IgD-negative memory B cell (primary cell): ENCODE measurements around the gene FOXRED1. TPM values are rescaled to one million over a fixed set of nuclear protein-coding genes. Genes with fewer than 3 reads are reported as not detected.
"Not testable (repeated sequence)": the region's sequence is repeated elsewhere in the genome, so short reads cannot be mapped to it uniquely, and the experiment has no call there.

Source experiments
- H3K27ac Mint-ChIP-seq, 3 donors: one replicate each; pipeline ENCODE4 v1.8.0; 2020 to 2022; ENCODE audit warnings: mild to moderate bottlenecking in 3 of 3, mixed read lengths in 3 of 3, moderate library complexity in 1 of 3
- H3K27me3 Mint-ChIP-seq: one replicate; pipeline ENCODE4 v1.8.0; 2021; ENCODE audit warnings: mixed read lengths
- H3K36me3 Mint-ChIP-seq: one replicate; pipeline ENCODE4 v1.8.0; 2020; ENCODE audit warnings: mild to moderate bottlenecking, mixed read lengths
- H3K4me1 Mint-ChIP-seq, 3 donors: one replicate each; pipeline ENCODE4 v1.8.0; 2020 to 2022; ENCODE audit warnings: mixed read lengths in 3 of 3, mild to moderate bottlenecking in 1 of 3
- H3K4me3 Mint-ChIP-seq, 4 donors: one replicate each; pipeline ENCODE4 v1.8.0; 2020 to 2022; ENCODE audit warnings: mild to moderate bottlenecking in 4 of 4, mixed read lengths in 4 of 4, moderate library complexity in 3 of 4
- H3K9me3 Mint-ChIP-seq, 3 donors: one replicate each; pipeline ENCODE4 v1.8.0; 2020 to 2021; ENCODE audit warnings: mixed read lengths in 3 of 3, mild to moderate bottlenecking in 1 of 3
- polyA plus RNA-seq: library from polyadenylated mRNA; unstranded; fragments of 300-500 nt; fragmentation: Illumina TruSeq; gene quantifications from one replicate; pipeline ENCODE4 v1.2.3, GENCODE V29; 2021

Gene FOXRED1
- 12.0 TPM for polyA plus RNA-seq

DNA sequence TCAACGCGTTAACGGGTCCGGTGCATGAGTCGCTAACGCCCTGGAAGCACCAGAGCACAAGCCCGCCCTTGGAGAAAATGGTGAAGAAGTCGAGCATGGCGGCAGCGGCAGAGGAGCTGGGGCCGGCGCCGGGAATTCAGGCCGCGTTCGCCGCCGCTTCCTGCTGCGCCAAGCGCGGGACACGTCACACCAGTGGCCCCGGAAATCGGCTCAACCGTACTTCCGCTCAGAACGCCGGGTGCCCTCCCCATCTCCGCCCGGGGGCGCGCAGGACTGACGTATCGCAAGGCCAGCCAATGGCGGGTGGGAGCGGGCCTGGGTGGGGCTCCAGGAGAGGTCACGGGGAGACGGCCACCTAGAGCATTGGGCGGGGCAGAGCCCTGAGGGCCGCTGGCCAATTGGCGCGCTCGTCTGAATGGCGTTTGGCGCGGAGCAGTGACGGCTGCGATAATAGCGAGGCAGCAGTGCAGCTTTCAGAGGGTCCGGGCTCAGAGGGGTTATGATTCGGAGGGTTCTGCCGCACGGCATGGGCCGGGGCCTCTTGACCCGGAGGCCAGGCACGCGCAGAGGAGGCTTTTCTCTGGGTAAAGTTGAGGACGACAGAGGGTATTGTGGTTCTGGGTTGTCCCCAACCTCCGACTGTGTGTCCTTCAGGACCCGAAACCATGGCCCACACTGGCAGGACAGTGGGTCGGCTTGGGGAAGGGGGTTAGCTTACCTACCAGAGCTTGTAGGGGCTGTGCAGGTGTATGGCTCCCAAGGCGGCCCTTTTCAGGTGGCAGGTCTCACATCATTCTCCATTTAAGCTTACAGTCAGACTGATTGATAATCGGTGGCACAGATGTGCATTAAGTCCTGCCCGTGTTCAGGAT is at the start of gene FOXRED1, which contains the start of gene SRPRA:
Gene FOXRED1, plus strand, starts transcription at position 447 of the 872 bp plus-strand sequence. Its CDS starts 53 bp downstream, at position 500.
Gene SRPRA, minus strand, starts transcription at position 188 of the 872 bp plus-strand sequence. Its CDS starts 91 bp downstream, at position 97.
- Mint-ChIP-seq H3K36me3 (peaks cover 4% of the 10 kb centered on the region), H3K27me3 (no peaks in the 10 kb centered on the region), H3K27ac (peak within 1 kb of the TSS; percentile 98 to 99 (median 99)), H3K4me1 (peaks cover 24 to 30% (median 29%) of the 10 kb centered on the region in 3 donors), H3K4me3 (peak within 1 kb of the TSS; percentile 91 to 99 (median 98)), H3K9me3 (no peaks in the 10 kb centered on the region)

DNA sequence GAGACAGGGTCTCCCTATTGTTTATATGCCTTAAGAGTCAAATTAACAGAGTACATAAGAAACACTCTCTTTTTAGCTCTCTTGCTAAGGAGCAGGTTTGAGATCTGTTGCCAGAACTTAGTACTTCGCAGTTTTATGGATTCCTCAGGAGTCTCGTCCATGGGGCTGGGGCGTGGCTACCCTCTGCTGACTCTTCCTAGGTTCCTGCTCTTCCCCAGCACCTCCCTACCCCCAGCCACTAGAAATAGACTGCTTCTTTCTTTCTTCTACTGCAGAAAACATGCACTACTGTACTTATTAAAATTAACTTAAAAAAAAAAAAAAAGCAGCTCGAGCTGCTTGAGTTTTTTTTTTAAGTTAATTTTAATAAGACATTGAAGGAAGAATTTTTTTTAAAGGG is 49.4 kb upstream of the FOXRED1 start:
- H3K9me3 Mint-ChIP-seq: no peaks in the 10 kb centered on the region
- no peak overlapping the region for H3K27ac Mint-ChIP-seq
- no peak overlapping the region for H3K4me3 Mint-ChIP-seq
- H3K36me3 Mint-ChIP-seq: peaks cover 2% of the 10 kb centered on the region
- H3K27me3 Mint-ChIP-seq: no peaks in the 10 kb centered on the region
- H3K4me1 Mint-ChIP-seq: peaks cover 17 to 37% (median 20%) of the 10 kb centered on the region in 3 donors

DNA sequence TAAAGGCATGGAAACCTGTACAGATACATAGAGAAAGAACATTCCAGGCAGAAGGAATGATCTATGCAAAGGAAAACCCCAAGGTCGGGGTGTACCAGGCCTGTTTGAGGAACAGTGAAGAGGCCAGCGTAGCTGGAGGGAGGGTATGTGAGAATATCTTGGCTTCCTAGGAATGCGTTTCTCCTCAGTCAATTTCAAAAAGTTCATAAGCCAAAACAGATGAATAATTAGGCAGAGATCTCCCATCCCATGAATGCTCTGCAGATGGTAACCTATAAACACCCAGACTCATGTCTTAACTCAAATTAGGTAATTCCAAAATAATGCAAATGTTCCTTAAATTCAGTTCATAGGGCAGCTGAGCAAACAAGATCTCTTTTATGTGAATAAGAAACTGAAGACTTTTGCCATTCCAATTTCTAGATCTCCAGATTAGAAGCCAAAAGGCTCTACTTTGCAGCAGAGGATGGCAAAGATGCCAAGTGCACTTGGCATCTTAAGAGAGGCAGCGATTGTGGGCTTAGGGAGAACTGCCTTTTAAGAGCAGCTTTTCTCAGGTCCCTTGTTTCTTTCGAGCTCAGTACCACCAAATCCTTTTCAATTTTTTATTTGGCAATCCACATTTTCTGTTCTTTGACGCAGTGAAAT is 44.2 kb upstream of the FOXRED1 start:
- Mint-ChIP-seq H3K9me3 (no peaks in the 10 kb centered on the region), H3K27ac (no peak overlapping the region), H3K4me3 (no peak overlapping the region), H3K36me3 (peaks cover 3% of the 10 kb centered on the region), H3K4me1 (peaks cover 0 to 7% (median 3%) of the 10 kb centered on the region in 3 donors), H3K27me3 (no peaks in the 10 kb centered on the region)

DNA sequence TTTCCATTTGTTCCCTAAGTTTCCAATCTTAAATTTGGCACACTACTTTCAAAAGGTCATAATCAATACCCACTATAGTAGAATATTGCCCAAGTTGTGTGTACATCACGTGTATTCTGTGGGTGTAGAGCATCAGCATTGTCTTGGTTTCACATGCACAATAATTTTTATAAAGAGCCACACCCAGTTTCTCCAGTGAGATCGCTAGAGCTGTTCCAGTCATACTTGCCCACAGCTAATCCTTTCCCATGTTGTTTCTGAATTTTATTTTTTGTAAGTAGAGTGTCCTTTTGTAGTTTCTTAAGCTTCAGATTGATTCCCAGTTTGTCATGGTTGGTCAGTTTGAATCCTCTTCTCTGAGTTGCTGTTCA is 43.7 kb upstream of the FOXRED1 start:
- no peaks in the 10 kb centered on the region for H3K27me3 Mint-ChIP-seq
- no peak overlapping the region for H3K27ac Mint-ChIP-seq
- H3K4me3 Mint-ChIP-seq: no peak overlapping the region
- H3K4me1 Mint-ChIP-seq: peaks cover 0 to 7% (median 3%) of the 10 kb centered on the region in 3 donors
- peaks cover 3% of the 10 kb centered on the region for H3K36me3 Mint-ChIP-seq
- H3K9me3 Mint-ChIP-seq: no peaks in the 10 kb centered on the region

DNA sequence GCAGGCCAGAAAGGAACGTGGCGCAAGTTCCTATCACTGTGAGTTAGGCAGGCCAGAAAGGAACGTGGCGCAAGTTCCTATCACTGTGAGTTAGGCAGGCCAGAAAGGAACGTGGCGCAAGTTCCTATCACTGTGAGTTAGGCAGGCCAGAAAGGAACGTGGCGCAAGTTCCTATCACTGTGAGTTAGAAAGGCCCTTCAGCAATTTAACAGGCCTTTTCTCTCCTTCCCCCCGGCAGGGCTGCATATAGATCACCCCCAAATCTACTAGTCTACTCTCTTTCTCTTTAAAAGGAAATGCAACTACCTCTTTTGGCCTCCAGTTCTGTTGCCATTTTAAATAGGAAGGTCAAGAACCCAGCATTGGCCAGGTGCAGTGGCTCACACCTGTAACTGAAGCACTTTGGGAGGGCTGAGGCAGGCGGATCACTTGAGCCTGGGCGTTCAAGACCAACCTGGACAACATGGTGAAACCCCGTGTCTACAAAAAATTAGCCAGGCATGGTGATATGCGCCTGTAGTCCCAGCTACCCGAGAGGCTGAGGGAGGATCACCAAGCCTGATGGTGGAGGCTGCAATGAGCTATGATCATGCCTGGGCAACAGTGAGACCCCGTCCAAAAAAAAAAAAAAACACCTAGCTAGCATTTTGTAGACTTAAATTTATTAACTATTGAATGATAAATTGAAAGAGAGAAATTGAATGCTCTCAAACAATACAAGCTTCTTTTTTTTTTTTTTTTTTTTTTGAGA is 42.4 kb upstream of the FOXRED1 start:
- no peak overlapping the region for H3K27ac Mint-ChIP-seq

DNA sequence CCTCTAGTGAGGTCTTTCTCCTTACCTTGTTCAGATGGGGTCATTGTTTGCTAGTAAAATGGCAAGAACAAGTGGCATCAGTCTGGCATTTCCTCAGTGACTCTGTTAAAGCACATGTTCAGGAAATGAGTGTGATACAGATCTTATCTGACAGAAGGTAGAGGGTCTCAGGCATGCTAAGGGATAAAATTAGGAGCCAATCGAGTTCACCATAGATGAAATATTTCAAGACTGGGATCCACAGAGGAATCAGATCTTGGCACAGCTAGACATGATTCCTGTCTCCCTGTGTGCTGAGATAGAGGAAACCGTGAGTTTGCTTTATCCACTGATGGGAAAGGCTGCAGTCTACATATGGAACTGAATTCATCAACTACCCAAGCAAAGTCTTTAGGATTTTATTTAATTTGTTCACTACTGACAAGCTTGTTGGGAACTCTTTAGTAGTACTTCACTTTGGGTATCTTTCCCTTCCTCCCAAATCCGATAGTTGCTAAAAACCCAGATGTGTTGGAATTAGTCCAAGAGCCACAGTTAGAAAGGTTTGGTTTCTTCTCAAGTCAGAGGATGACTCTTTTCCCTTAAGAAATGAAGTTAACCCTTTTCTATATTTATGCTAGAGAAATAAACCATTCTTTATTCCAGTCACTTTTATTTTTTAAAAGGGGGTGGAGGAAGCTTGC is 39.0 kb upstream of the FOXRED1 start:
- Mint-ChIP-seq H3K9me3 (no peaks in the 10 kb centered on the region), H3K4me3 (no peak overlapping the region), H3K4me1 (peaks cover 0 to 2% (median 1%) of the 10 kb centered on the region in 3 donors), H3K36me3 (peaks cover 6% of the 10 kb centered on the region), H3K27ac (no peak overlapping the region), H3K27me3 (no peaks in the 10 kb centered on the region)

More for the DNA sequence above, 42.4 kb upstream of the FOXRED1 start:
- Mint-ChIP-seq H3K4me3 (no peak overlapping the region), H3K27me3 (no peaks in the 10 kb centered on the region), H3K36me3 (peaks cover 3% of the 10 kb centered on the region), H3K9me3 (no peaks in the 10 kb centered on the region), H3K4me1 (peaks cover 0 to 7% (median 3%) of the 10 kb centered on the region in 3 donors)

DNA sequence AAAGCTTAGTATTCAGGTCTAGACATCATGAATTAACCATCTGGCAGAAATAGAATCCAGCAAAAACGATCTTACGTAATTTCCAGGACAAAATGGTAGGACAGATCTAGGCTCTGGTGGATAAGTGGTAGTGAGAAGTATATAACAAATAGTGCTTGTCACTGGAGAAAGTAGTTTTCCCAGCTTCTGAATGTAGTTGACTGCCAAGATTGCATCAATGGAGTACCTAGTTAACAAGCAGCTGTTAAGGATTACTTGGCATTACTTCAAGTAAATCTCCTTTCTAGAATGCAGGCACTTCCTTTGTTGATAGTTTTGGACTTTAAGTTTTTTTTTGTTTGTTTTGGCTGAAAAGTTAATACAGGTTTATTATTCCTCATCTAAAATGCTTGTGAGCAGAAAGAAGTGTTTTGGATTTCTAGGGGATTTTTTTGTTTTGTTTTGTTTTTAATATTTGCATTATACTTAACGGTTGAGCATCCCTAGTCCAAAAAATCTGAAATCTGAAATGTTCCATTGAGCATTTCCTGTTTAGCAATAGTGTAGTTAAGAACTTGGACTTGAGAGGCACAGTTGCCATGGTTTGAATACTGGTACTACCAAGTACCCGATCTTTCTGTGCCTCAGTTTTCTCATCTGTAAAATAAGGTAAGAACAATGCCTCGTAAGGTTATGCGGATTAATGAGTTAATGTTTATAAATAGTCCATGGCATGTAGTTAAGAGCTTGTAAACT is 37.1 kb upstream of the FOXRED1 start:
- no peak overlapping the region for H3K4me3 Mint-ChIP-seq
- no peaks in the 10 kb centered on the region for H3K9me3 Mint-ChIP-seq
- H3K27ac Mint-ChIP-seq: no peak overlapping the region
- H3K36me3 Mint-ChIP-seq: peaks cover 13% of the 10 kb centered on the region
- no peaks in the 10 kb centered on the region for H3K27me3 Mint-ChIP-seq
- H3K4me1 Mint-ChIP-seq: peaks cover 0 to 2% (median 1%) of the 10 kb centered on the region in 3 donors

DNA sequence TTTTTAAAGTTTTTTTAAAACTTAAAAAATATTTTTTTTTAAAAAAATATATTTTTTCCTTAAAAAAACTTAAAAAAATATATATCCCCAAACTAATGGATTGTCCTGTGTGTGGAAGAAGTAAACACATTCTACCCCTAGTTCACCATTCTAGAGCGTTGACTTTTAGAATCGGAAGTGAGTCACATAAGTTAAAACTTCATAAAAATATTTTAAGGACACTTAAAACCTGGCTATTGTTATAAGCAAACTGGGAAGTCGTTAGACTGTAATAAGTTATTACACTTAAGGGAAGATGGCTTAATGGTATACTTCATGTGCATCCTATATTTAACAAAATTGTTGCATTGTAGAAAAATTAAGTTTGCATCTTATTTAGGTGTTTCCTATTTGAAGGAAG is 36.3 kb upstream of the FOXRED1 start:
- Mint-ChIP-seq H3K4me1 (peaks cover 0 to 2% (median 0%) of the 10 kb centered on the region in 3 donors), H3K4me3 (no peak overlapping the region), H3K27ac (no peak overlapping the region), H3K36me3 (peaks cover 13% of the 10 kb centered on the region), H3K27me3 (no peaks in the 10 kb centered on the region), H3K9me3 (no peaks in the 10 kb centered on the region)

DNA sequence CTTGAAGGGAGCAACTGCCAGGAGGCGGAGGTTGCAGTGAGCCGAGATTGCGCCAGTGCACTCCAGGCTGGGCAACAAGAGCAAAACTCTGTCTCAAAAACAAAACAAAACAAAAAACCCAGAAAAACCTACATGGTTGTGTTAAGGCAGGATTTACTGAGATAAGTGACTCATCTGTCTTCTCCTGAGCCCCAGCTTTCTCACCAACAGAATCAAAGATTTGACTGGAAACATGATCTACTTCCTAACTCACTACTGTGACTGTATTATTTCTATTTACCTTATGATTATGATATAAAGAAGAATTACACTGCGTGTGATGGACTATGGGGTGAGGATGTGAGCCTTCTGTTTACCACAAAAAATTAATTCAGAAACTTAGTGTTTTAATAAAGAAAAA is 35.6 kb upstream of the FOXRED1 start:
- Mint-ChIP-seq H3K36me3 (peaks cover 13% of the 10 kb centered on the region), H3K27ac (no peak overlapping the region), H3K4me1 (peaks cover 0 to 2% (median 0%) of the 10 kb centered on the region in 3 donors), H3K9me3 (no peaks in the 10 kb centered on the region), H3K27me3 (no peaks in the 10 kb centered on the region), H3K4me3 (no peak overlapping the region)

DNA sequence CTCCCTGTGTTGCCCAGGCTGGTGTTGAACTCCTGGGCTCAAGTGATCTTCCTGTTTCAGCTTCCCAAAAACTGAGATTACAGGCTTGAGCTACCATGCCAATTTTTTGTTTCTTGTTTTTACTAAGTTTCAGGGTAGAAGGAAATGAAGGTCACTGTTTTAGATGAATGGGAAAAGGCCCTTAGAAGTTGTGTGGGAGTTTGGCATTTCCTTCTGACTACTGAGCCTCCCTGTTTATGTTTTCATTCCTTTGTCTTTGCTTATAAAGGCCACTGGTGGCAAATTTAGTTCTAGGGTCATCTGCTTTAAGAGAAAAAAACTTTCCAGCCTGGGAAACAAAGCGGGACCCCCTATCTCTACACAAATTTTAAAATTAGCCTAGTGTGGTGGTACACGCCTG is 22.3 kb upstream of the FOXRED1 start:
- no peaks in the 10 kb centered on the region for H3K27me3 Mint-ChIP-seq
- H3K36me3 Mint-ChIP-seq: peaks cover 8% of the 10 kb centered on the region
- no peak overlapping the region for H3K4me3 Mint-ChIP-seq
- H3K9me3 Mint-ChIP-seq: no peaks in the 10 kb centered on the region
- H3K27ac Mint-ChIP-seq: no peak overlapping the region
- no peaks in the 10 kb centered on the region for H3K4me1 Mint-ChIP-seq

DNA sequence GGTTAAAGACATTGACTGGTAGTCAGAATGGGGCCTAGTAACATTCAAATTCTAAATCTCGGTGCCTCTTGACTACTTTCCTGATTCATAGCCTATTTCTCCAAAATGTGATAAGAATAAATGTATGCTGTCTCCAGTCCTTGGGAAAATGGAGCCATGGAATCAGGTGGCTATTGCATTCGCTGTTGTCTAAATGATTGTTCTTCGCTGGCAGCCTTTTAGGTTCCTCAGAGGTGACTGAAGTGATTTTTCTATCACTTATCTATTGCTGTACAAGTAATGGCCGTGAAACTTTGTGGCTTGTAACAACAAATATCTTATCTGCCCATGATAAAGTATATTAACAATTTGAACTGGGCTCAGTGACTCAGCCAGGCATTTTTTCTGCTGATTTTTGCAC is 15.7 kb upstream of the FOXRED1 start:
- Mint-ChIP-seq H3K4me3 (no peak overlapping the region), H3K36me3 (peaks cover 4% of the 10 kb centered on the region), H3K9me3 (no peaks in the 10 kb centered on the region), H3K27ac (no peak overlapping the region), H3K4me1 (no peaks in the 10 kb centered on the region), H3K27me3 (no peaks in the 10 kb centered on the region)

DNA sequence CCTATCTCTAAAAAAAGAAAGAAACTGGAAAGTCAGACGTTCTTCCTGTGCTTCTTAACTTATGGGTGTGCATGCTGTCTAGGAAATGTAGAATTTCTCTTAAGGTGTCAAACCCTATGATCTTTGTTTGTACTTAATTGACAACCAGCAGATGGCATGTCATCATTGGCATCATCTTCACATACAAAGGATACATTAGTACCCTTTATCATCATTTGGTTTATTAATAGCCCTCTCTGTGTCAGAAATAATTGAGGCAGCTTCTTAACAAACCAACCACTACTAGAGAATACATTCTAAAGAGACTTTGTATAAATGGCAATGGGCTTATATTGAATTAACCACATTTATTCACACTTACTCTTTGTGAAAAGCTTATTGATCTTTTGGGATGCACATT is 14.1 kb upstream of the FOXRED1 start:
- H3K27ac Mint-ChIP-seq: no peak overlapping the region
- H3K36me3 Mint-ChIP-seq: peaks cover 3% of the 10 kb centered on the region

DNA sequence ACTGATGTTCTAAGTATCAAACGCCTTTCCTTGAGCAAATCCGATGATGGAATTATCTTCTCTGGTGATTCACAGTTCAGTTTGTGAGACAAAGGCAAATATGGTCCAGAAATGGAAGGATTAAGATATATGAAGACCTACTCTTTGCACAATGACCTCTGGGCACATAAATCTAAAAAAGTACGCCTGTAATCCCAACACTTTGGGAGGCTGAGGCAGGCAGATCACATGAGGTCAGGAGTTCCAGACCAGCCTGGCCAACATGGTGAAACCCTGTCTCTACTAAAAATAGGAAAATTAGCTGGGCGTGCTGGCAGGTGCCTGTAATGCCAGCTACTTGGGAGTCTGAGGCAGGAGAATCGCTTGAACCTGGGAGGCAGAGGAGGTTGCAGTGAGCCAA is 13.4 kb upstream of the FOXRED1 start:
- H3K36me3 Mint-ChIP-seq, H3K9me3 Mint-ChIP-seq, H3K4me3 Mint-ChIP-seq, H3K27me3 Mint-ChIP-seq, H3K27ac Mint-ChIP-seq, H3K4me1 Mint-ChIP-seq: not testable (repeated sequence)

More for the DNA sequence above, 14.1 kb upstream of the FOXRED1 start:
- no peaks in the 10 kb centered on the region for H3K4me1 Mint-ChIP-seq
- H3K9me3 Mint-ChIP-seq: no peaks in the 10 kb centered on the region
- no peaks in the 10 kb centered on the region for H3K27me3 Mint-ChIP-seq
- H3K4me3 Mint-ChIP-seq: no peak overlapping the region

DNA sequence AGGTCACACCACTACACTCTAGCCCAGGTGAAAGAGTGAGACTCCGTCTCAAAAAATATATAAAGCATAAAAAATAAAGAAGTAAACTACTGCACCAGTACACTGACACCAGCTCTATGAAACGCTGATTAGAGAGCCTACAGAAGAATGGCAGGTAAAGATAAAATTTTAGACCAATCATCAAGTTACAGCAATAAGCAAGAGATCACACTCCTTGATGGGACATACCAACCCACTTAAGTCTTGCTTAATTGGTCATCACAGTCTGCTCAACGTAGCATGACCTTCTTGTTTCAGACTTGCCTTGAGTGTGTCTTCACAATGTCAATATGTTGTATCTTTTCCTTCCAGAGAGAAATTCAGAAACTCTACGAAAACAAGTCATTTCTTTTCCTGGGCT is 12.7 kb upstream of the FOXRED1 start:
- Mint-ChIP-seq H3K27me3 (no peaks in the 10 kb centered on the region), H3K27ac (no peak overlapping the region), H3K36me3 (peaks cover 1% of the 10 kb centered on the region), H3K4me3 (no peak overlapping the region), H3K9me3 (no peaks in the 10 kb centered on the region), H3K4me1 (peaks cover 0 to 1% (median 0%) of the 10 kb centered on the region in 3 donors)
